WTC11 (cell line): ENCODE measurements around the gene TEX14. TPM values are rescaled to one million over a fixed set of nuclear protein-coding genes. Genes with fewer than 3 reads are reported as not detected.

Experiments used
- ATAC-seq: fragments of 200-7000 bp; cut with Tn5 transposase; 2 replicates; pipeline ENCODE4 v1.10.0; 2021; ENCODE audit warnings: mild to moderate bottlenecking, moderate library complexity
- CTCF ChIA-PET: fragments of 300-600 bp; sonication (Branson Sonifier 250); formaldehyde crosslinking; loops from one replicate; lab custom pipeline; 2021; ENCODE audit warnings: antibody characterized with exemption; lab: Charles Lee
- POLR2A ChIA-PET: fragments of 350-600 bp; sonication (Branson Sonifier 250); formaldehyde crosslinking; loops from one replicate; lab custom pipeline; 2021; ENCODE audit warnings: antibody characterized with exemption; lab: Charles Lee
- DNase-seq: peaks from one replicate; pipeline ENCODE4 v3.0.0; 2021; ENCODE audit warnings: low spot score
- H3K27ac Mint-ChIP-seq: 2 replicates; pipeline ENCODE4 v1.8.0; 2021; ENCODE audit warnings: mixed read lengths
- H3K27me3 Mint-ChIP-seq: 2 replicates; pipeline ENCODE4 v1.8.0; 2021; ENCODE audit warnings: low read depth, mild to moderate bottlenecking, moderate library complexity, mixed read lengths
- H3K36me3 Mint-ChIP-seq: 2 replicates; pipeline ENCODE4 v1.8.0; 2021; ENCODE audit warnings: mixed read lengths
- H3K4me1 Mint-ChIP-seq: 2 replicates; pipeline ENCODE4 v1.8.0; 2022; ENCODE audit warnings: mixed read lengths
- H3K4me3 Mint-ChIP-seq: 2 replicates; pipeline ENCODE4 v1.8.0; 2021; ENCODE audit warnings: mild to moderate bottlenecking, moderate library complexity, mixed read lengths
- H3K9me3 Mint-ChIP-seq: 2 replicates; pipeline ENCODE4 v1.8.0; 2021; ENCODE audit warnings: mixed read lengths
- ATF2 ChIP-seq: sonication (generic); formaldehyde crosslinking; IDR thresholded peaks from 2 replicates; pipeline ENCODE4 v1.8.1; 2022; ENCODE audit warnings: low read depth, missing genetic modification reagents, borderline replicate concordance
- ATF6 ChIP-seq: sonication (generic); formaldehyde crosslinking; IDR thresholded peaks from 2 replicates; pipeline ENCODE4 v1.8.1; 2023; ENCODE audit warnings: mild to moderate bottlenecking, missing genetic modification reagents
- CTCF ChIP-seq: fragments of 200-600 bp; IDR thresholded peaks from 2 replicates; pipeline ENCODE4 v1.8.0; 2022; ENCODE audit warnings: antibody characterized with exemption
- E2F5 ChIP-seq: sonication (generic); formaldehyde crosslinking; IDR thresholded peaks from 2 replicates; pipeline ENCODE4 v1.8.1; 2022; ENCODE audit warnings: mild to moderate bottlenecking, moderate library complexity, missing genetic modification reagents
- ELF4 ChIP-seq: sonication (generic); formaldehyde crosslinking; IDR thresholded peaks from 2 replicates; pipeline ENCODE4 v1.8.1; 2022; ENCODE audit warnings: low read depth, mild to moderate bottlenecking, moderate library complexity, missing genetic modification reagents
- ERG ChIP-seq: fragments of 250-450 bp; sonication (Bioruptor Pico); IDR thresholded peaks from 2 replicates; pipeline ENCODE4 v1.8.0; 2021; ENCODE audit warnings: mild to moderate bottlenecking
- JUN ChIP-seq: sonication (generic); formaldehyde crosslinking; IDR thresholded peaks from 2 replicates; pipeline ENCODE4 v1.8.0; 2023; ENCODE audit warnings: mild to moderate bottlenecking, missing genetic modification reagents
- MLX ChIP-seq: sonication (generic); formaldehyde crosslinking; IDR thresholded peaks from 2 replicates; pipeline ENCODE4 v1.8.1; 2023; ENCODE audit warnings: mild to moderate bottlenecking, missing genetic modification reagents, moderate library complexity
- MXD4 ChIP-seq: fragments of 250-450 bp; sonication (Bioruptor Pico); IDR thresholded peaks from 2 replicates; pipeline ENCODE4 v1.8.0; 2021; ENCODE audit warnings: mild to moderate bottlenecking, moderate library complexity, borderline replicate concordance
- NFYB ChIP-seq: sonication (generic); formaldehyde crosslinking; conservative IDR thresholded peaks from 2 replicates; pipeline ENCODE4 v1.8.0; 2022; ENCODE audit warnings: low read depth, missing genetic modification reagents
- PRRX2 ChIP-seq: fragments of 250-450 bp; sonication (Bioruptor Pico); IDR thresholded peaks from 2 replicates; pipeline ENCODE4 v1.8.0; 2021; ENCODE audit warnings: mild to moderate bottlenecking
- USF2 ChIP-seq: sonication (generic); formaldehyde crosslinking; IDR thresholded peaks from 2 replicates; pipeline ENCODE4 v1.8.1; 2023; ENCODE audit warnings: mild to moderate bottlenecking, missing genetic modification reagents, moderate library complexity
- ZNF232 ChIP-seq: sonication (generic); formaldehyde crosslinking; IDR thresholded peaks from 2 replicates; pipeline ENCODE4 v1.8.0; 2022; ENCODE audit warnings: mild to moderate bottlenecking, missing genetic modification reagents
- ZNF263 ChIP-seq: sonication (generic); formaldehyde crosslinking; IDR thresholded peaks from 2 replicates; pipeline ENCODE4 v1.8.1; 2022; ENCODE audit warnings: low read depth, mild to moderate bottlenecking, moderate library complexity, missing genetic modification reagents
- ZNF281 ChIP-seq: sonication (generic); formaldehyde crosslinking; IDR thresholded peaks from 2 replicates; pipeline ENCODE4 v1.8.0; 2023; ENCODE audit warnings: mild to moderate bottlenecking, missing genetic modification reagents
- ZNF671 ChIP-seq: fragments of 250-450 bp; sonication (Bioruptor Pico); IDR thresholded peaks from 2 replicates; pipeline ENCODE4 v1.8.0; 2021; ENCODE audit warnings: mild to moderate bottlenecking
- total RNA-seq: library from RNA; stranded (reverse); gene quantifications from 3 replicates; pipeline ENCODE4 v1.2.3, GENCODE V29; 2021

The TEX14 gene
- total RNA-seq, 1 experiment from 2014 or later, result 1.4 TPM

- CTCF ChIA-PET, result no interaction called here
- TF ChIP-seq ELF4 (CRISPR knock-in tag) (no peak), ERG (no peak), USF2 (CRISPR knock-in tag) (no peak), ZNF263 (CRISPR knock-in tag) (no peak), E2F5 (CRISPR knock-in tag) (no peak), ATF6 (CRISPR knock-in tag) (no peak), MLX (CRISPR knock-in tag) (no peak), PRRX2 (CRISPR knock-in tag) (no peak), CTCF (no peak), NFYB (CRISPR knock-in tag) (no peak), JUN (CRISPR knock-in tag) (no peak), ZNF671 (no peak), MXD4 (no peak), ZNF232 (CRISPR knock-in tag) (no peak), ZNF281 (CRISPR knock-in tag) (no peak), ATF2 (CRISPR knock-in tag) (no peak)
- TF ChIP-seq, all 79 proteins: peak for 0
- no peaks in the 10 kb centered on the region for H3K27me3 Mint-ChIP-seq
- H3K4me1 Mint-ChIP-seq, result peaks cover 3% of the 10 kb centered on the region; the same call in 1 of the 2 replicates
- H3K27ac Mint-ChIP-seq, result no peak overlapping the region
- POLR2A ChIA-PET, result no interaction called here
- ATAC-seq, result no peak
- H3K4me3 Mint-ChIP-seq, result no peak overlapping the region
- DNase-seq, result no peak
- no peaks in the 10 kb centered on the region for H3K9me3 Mint-ChIP-seq
- H3K36me3 Mint-ChIP-seq, result no peaks in the 10 kb centered on the region
These were observed 49.9 kb downstream of the TEX14 start for GRCh38 chr17:58641887-58642311.
